COLO668 (cell line): Measurements from ENCODE around the gene PRKG1.

Experiments used
- DNase-seq: peaks from one replicate; lab custom pipeline; 2025; ENCODE audit not compliant: unreplicated experiment; lab: John Stamatoyannopoulos, UW

PRKG1 gene

GRCh38 chr10:52269233-52269632, 1194.9 kb downstream of the PRKG1 start:
- no peak for DNase-seq

- DNase-seq = no peak
Measured at GRCh38 chr10:52276163-52276562, 1201.9 kb downstream of the PRKG1 start.

- no peak for DNase-seq
Measured at GRCh38 chr10:52276986-52277385, 1202.7 kb downstream of the PRKG1 start.

- DNase-seq = no peak
Measured at GRCh38 chr10:52279546-52279945, 1205.3 kb downstream of the PRKG1 start.

- no peak for DNase-seq
Measured at GRCh38 chr10:52280051-52280450, 1205.8 kb downstream of the PRKG1 start.

GRCh38 chr10:52283174-52283573, 1208.9 kb downstream of the PRKG1 start:
- DNase-seq = no peak

GRCh38 chr10:52284416-52285013, 1210.2 kb downstream of the PRKG1 start:
- DNase-seq = no peak

GRCh38 chr10:52287866-52288265, 1213.6 kb downstream of the PRKG1 start:
- no peak for DNase-seq

- no peak for DNase-seq
Measured at GRCh38 chr10:52297747-52298146, 1223.5 kb downstream of the PRKG1 start.

- DNase-seq = no peak
Measured at GRCh38 chr10:52300599-52301277, 1226.5 kb downstream of the PRKG1 start.

GRCh38 chr10:52308251-52309031, 1234.2 kb downstream of the PRKG1 start:
- peak; percentile 18 for DNase-seq

GRCh38 chr10:52312942-52313255, 1238.6 kb downstream of the PRKG1 start:
- no peak for DNase-seq

GRCh38 chr10:52313256-52313932, 1239.1 kb downstream of the PRKG1 start:
- DNase-seq = peak; percentile 2

GRCh38 chr10:52313933-52314821, 1239.9 kb downstream of the PRKG1 start, which contains the start of gene DKK1:
DKK1 (plus strand) TSS chr10:52314281; CDS start chr10:52314435, 154 bp downstream.
- DNase-seq = peak; percentile 32

GRCh38 chr10:52314822-52315552, 1240.7 kb downstream of the PRKG1 start:
- DNase-seq = no peak

- no peak for DNase-seq
Measured at GRCh38 chr10:52316001-52316400, 1241.7 kb downstream of the PRKG1 start.

- DNase-seq = no peak
Measured at GRCh38 chr10:52316500-52316899, 1242.2 kb downstream of the PRKG1 start.

- DNase-seq = no peak
Measured at GRCh38 chr10:52318136-52318701, 1243.9 kb downstream of the PRKG1 start.

- DNase-seq = no peak
Measured at GRCh38 chr10:52318822-52319464, 1244.7 kb downstream of the PRKG1 start.
